GM12892 (cell line): ENCODE data around the gene COMMD9.

ENCODE experiments used
- POLR2A ChIP-seq: IDR thresholded peaks from 2 replicates; pipeline ENCODE4 v1.6.1; 2011; ENCODE audit warnings: low read depth, low read length, control low read depth
- TAF1 ChIP-seq: IDR thresholded peaks from 2 replicates; pipeline ENCODE4 v1.6.1; 2011; ENCODE audit warnings: low read depth, mild to moderate bottlenecking, control low read depth, low read length, borderline replicate concordance

DNA sequence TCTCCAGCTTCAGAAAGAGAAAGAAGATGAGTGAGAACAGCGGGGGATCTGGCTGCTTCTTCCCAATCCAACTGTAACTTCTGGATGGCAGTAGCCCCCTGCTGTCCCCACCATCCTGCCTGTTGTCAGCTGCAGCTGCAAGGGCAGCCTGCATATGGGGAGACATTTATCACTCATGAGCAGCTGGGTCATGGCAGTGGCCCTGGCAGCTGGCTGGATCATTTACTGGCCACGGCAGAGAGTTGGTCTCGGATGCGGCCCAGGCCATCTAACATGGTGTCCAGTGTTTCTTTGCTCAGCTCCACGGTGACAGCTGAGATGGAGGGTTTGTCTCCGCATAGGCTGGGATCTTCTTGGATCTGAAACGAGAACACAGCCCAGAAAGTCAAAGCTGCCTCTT is 14.8 kb downstream of the COMMD9 start:
- no peak for TF ChIP-seq POLR2A
- no peak for TF ChIP-seq TAF1
